Activated CD8-positive, alpha-beta T cell treated with anti-CD3 and anti-CD28 coated beads for 36 hours (primary cell): ENCODE results near the gene TXNDC12. TPM values are rescaled to one million over a fixed set of nuclear protein-coding genes. Genes with fewer than 3 reads are reported as not detected.
A peak's percentile ranks its signal among the peaks of the same experiment; 100 is the strongest.
"Not testable (repeated sequence)": the region's sequence is repeated elsewhere in the genome, so short reads cannot be mapped to it uniquely, and the experiment has no call there.

Experiments
- ATAC-seq: fragments of 200-7000 bp; cut with Tn5 transposase; one replicate; pipeline ENCODE4 v1.10.0; 2021; ENCODE audit warnings: mild to moderate bottlenecking, moderate library complexity
- CTCF ChIA-PET: fragments of 350-600 bp; sonication (Branson Sonifier 250); formaldehyde crosslinking; loops from one replicate; lab custom pipeline; 2021; ENCODE audit warnings: antibody characterized with exemption; lab: Charles Lee
- POLR2A ChIA-PET: fragments of 350-600 bp; sonication (Branson Sonifier 250); formaldehyde crosslinking; loops from one replicate; lab custom pipeline; 2021; ENCODE audit warnings: antibody characterized with exemption; lab: Charles Lee
- DNase-seq: peaks from one replicate; pipeline ENCODE4 v3.0.0-alpha.2; 2020
- H3K27ac Mint-ChIP-seq: one replicate; pipeline ENCODE4 v1.8.0; 2021; ENCODE audit warnings: mild to moderate bottlenecking, mixed read lengths
- H3K27me3 Mint-ChIP-seq: one replicate; pipeline ENCODE4 v1.8.0; 2021; ENCODE audit warnings: mixed read lengths
- H3K36me3 Mint-ChIP-seq: one replicate; pipeline ENCODE4 v1.8.0; 2021; ENCODE audit warnings: low read depth, mixed read lengths
- H3K4me1 Mint-ChIP-seq: one replicate; pipeline ENCODE4 v1.8.0; 2021; ENCODE audit warnings: low read depth, mixed read lengths
- H3K4me3 Mint-ChIP-seq: one replicate; pipeline ENCODE4 v1.8.0; 2021; ENCODE audit warnings: mild to moderate bottlenecking, moderate library complexity, mixed read lengths
- H3K9me3 Mint-ChIP-seq: one replicate; pipeline ENCODE4 v1.8.0; 2021; ENCODE audit warnings: mixed read lengths
- intact Hi-C: fragments of 100-400 bp; cut with micrococcal nuclease; formaldehyde crosslinking; loops from one replicate; pipeline ENCODE4 v1.10.0; 2022
- total RNA-seq, 2 experiments: library from RNA; stranded (reverse); gene quantifications; one replicate each; pipeline ENCODE4 v1.2.3, GENCODE V29; 2021
- TF ChIP-seq, protein P1 (sequence below): fragments of 200-600 bp; IDR thresholded peaks from one replicate; pipeline ENCODE4 v1.8.0; 2022; ENCODE audit warnings: antibody characterized with exemption, mild to moderate bottlenecking

TXNDC12 gene
- total RNA-seq, 2 experiments from 2014 or later, result 24.3 to 34.7 TPM

DNA sequence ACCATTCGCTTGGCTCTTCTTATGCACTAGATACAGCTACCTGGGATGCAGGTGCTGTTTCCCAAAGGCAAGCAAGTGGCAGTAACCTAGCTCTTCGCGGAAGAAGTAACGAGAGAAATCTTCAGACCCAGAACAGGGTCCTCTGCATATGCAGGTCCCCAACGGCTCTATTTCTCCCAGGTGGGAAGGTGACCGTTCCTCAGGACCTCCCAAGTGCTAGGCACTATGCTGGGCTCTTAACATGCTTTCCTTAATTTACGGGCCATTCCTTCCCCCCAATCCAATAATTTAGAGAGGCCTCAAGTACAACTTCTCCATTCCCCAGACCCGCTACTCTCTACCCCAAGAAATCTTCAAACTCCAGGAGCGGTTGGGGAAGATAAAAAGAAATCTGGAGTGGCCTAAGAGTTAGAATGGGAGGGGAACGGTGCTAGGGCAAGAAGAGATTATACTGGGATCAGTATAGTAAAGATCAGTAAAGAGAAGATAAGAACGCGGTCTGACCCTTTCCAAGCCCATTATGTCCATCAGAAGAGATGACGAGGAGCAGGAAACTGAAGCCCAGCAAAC lies 410 bp downstream of the TXNDC12 start:
- no peak for ATAC-seq
- peak overlapping the region; percentile 86 for H3K4me3 Mint-ChIP-seq
- no peaks in the 10 kb centered on the region for H3K9me3 Mint-ChIP-seq
- no peaks in the 10 kb centered on the region for H3K27me3 Mint-ChIP-seq
- ChIA-PET CTCF (no interaction called here), POLR2A (interaction anchor here (0.6 to 4.0 kb wide), 7 partner anchors 8 to 349 kb away, joined by 3 to 24 read pairs (median 3); partner anchors contain the start of gene KTI12)
- H3K36me3 Mint-ChIP-seq, result peaks cover 23% of the 10 kb centered on the region
- peak overlapping the region; percentile 98 for H3K27ac Mint-ChIP-seq
- no peak for DNase-seq
- peaks cover 44% of the 10 kb centered on the region for H3K4me1 Mint-ChIP-seq
- TF ChIP-seq, protein P1, sequence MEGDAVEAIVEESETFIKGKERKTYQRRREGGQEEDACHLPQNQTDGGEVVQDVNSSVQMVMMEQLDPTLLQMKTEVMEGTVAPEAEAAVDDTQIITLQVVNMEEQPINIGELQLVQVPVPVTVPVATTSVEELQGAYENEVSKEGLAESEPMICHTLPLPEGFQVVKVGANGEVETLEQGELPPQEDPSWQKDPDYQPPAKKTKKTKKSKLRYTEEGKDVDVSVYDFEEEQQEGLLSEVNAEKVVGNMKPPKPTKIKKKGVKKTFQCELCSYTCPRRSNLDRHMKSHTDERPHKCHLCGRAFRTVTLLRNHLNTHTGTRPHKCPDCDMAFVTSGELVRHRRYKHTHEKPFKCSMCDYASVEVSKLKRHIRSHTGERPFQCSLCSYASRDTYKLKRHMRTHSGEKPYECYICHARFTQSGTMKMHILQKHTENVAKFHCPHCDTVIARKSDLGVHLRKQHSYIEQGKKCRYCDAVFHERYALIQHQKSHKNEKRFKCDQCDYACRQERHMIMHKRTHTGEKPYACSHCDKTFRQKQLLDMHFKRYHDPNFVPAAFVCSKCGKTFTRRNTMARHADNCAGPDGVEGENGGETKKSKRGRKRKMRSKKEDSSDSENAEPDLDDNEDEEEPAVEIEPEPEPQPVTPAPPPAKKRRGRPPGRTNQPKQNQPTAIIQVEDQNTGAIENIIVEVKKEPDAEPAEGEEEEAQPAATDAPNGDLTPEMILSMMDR, result no peak
- intact Hi-C loops, result no loop called here

DNA sequence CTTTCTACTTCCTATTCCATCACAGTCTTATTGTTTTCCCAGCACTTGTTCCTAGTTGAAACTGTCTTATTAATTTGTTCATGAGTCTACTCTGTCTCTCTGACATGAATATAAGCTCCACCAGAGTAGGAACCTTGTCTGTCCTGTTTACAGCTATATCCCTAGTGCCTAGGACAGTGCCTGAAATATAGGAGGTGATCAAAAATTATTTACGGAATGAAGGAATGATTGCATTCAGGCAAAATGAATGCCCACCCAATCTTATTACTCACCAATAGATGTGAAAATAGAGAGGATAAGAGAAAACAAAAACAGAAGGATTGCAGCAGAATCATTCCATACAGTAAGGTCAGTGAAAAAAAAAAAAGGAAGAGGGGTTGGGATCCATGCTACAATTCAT lies 1.1 kb downstream of the TXNDC12 start:
- Mint-ChIP-seq H3K9me3 (no peaks in the 10 kb centered on the region), H3K27ac (peak overlapping the region; percentile 3)
- TF ChIP-seq, protein P1, result no peak

DNA sequence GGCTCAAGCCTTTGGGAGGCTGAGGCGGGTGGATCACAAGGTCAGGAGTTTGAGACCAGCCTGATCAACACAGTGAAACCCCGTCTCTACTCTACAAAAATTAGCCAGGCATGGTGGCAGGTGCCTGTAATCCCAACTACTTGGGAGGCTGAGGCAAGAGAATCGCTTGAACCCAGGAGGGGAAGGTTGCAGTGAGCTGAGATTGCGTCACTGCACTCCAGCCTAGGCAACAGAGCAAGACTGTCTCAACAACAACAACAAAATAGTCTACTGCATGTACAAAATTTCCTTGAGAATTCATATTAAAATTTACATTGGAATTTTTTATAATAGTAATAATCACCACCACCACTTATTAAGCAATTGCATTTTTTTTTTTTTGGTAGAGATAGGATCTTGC lies 5.7 kb downstream of the TXNDC12 start:
- H3K27ac Mint-ChIP-seq, result not testable (repeated sequence)

More for the DNA sequence above, 1.1 kb downstream of the TXNDC12 start:
- peak overlapping the region; percentile 86 for H3K4me3 Mint-ChIP-seq
- ChIA-PET CTCF (interaction anchor here (1.0 kb wide), 1 partner anchor 20 kb away, joined by 3 read pairs; the partner anchor contains the start of gene KTI12), POLR2A (interaction anchor here (0.6 to 1.0 kb wide), 7 partner anchors 7 to 424 kb away, joined by 3 to 4 read pairs (median 3); partner anchors contain the start of gene KTI12)
- DNase-seq (no peak), ATAC-seq (no peak)
- H3K27me3 Mint-ChIP-seq, result no peaks in the 10 kb centered on the region
- intact Hi-C loops, result no loop called here
- peaks cover 23% of the 10 kb centered on the region for H3K36me3 Mint-ChIP-seq
- H3K4me1 Mint-ChIP-seq, result peaks cover 39% of the 10 kb centered on the region

DNA sequence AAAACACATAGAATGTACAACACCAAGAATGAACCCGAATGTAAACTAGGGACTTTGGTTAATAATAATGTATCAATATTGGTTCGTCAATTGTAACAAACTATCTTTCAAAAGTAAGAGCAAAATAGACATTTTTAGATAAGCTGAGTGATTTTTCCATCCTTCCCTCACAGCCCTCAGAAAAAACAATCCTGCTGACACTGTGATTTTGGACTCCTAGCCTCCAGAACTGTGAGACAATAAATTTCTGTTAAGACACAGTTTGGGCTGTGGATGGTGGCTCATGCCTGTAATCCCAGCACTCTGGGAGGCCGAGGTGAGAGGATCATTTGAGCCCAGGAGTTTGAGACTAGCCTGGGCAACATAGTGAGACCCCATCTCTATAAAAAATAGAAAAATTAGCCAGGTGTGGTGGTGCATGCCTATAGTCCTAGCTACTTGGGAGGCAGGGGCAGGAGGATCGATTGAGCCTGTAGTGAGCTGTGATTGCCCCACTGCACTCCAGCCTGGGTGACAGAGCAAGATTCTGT lies 9.3 kb downstream of the TXNDC12 start:
- ATAC-seq, H3K9me3 Mint-ChIP-seq, H3K27ac Mint-ChIP-seq, intact Hi-C loops, H3K27me3 Mint-ChIP-seq, POLR2A ChIA-PET, CTCF ChIA-PET, H3K4me3 Mint-ChIP-seq, DNase-seq: not testable (repeated sequence)
- Mint-ChIP-seq H3K4me1 (peaks cover 27% of the 10 kb centered on the region), H3K36me3 (peaks cover 24% of the 10 kb centered on the region)

More for the DNA sequence above, 5.7 kb downstream of the TXNDC12 start:
- Mint-ChIP-seq H3K36me3 (peaks cover 32% of the 10 kb centered on the region), H3K4me1 (peaks cover 35% of the 10 kb centered on the region)
- ATAC-seq, DNase-seq, H3K27me3 Mint-ChIP-seq, H3K4me3 Mint-ChIP-seq, H3K9me3 Mint-ChIP-seq, intact Hi-C loops: not testable (repeated sequence)
- ChIA-PET POLR2A (interaction anchor here (1.5 kb wide), 1 partner anchor 16 kb away, joined by 4 read pairs; the partner anchor contains the start of gene KTI12), CTCF (interaction anchor here (0.8 kb wide), 1 partner anchor 280 kb away, joined by 3 read pairs; no protein-coding TSS in a partner anchor)

DNA sequence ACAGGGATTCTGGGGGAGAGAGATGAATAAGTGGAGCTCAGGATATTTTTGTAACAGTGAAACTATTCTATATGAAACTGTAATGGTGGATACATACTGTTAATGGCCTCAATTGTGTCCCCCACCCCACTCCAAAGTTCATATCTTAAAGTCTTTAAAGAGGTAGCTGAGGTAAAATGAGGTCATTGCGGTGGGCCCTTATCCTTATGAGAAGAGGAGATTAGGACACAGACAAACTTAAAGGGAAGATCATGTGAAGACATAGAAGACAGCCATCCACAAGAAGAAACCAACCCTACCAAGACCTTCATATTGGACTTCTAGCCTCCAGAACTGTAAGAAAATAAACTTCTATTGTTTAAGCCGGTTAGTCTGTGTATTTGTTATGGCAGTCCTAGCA lies 9.8 kb downstream of the TXNDC12 start:
- no peak overlapping the region for H3K4me3 Mint-ChIP-seq
- POLR2A ChIA-PET, result interaction anchor here (1.2 kb wide), 1 partner anchor 15 kb away, joined by 3 read pairs; no protein-coding TSS in a partner anchor

More for the DNA sequence above, 9.8 kb downstream of the TXNDC12 start:
- CTCF ChIA-PET, result no interaction called here
- peaks cover 23% of the 10 kb centered on the region for H3K4me1 Mint-ChIP-seq
- no peak overlapping the region for H3K27ac Mint-ChIP-seq
- no peak for DNase-seq
- TF ChIP-seq, protein P1, result no peak
- intact Hi-C loops, result no loop called here
- H3K27me3 Mint-ChIP-seq, result no peaks in the 10 kb centered on the region
- H3K9me3 Mint-ChIP-seq, result no peaks in the 10 kb centered on the region
- ATAC-seq, result no peak
- H3K36me3 Mint-ChIP-seq, result peaks cover 24% of the 10 kb centered on the region
